Vagina (tissue), 2 donors: ENCODE data around the gene ZRANB3. TPM values are rescaled to one million over a fixed set of nuclear protein-coding genes. Genes with fewer than 3 reads are reported as not detected.

Experiments used
- DNase-seq, 2 donors: peaks; one replicate each; pipeline ENCODE4 v3.0.0-alpha.2; 2017; ENCODE audit errors: extremely low spot score in 2 of 2
- H3K27ac ChIP-seq: fragments of 200-600 bp; sonication (generic); one replicate; pipeline ENCODE4 v1.5.1; 2019
- H3K27me3 ChIP-seq: fragments of 200-600 bp; sonication (generic); one replicate; pipeline ENCODE4 v1.5.1; 2019
- H3K36me3 ChIP-seq, 2 donors: fragments of 200-600 bp; sonication (generic); one replicate each; pipeline ENCODE4 v1.5.1; 2017 to 2019
- H3K4me1 ChIP-seq: fragments of 200-600 bp; sonication (generic); one replicate; pipeline ENCODE4 v1.5.1; 2019
- H3K4me3 ChIP-seq, 2 donors: fragments of 200-600 bp; sonication (generic); 1 replicate in 1 of 2; 2 replicates in 1 of 2; pipeline ENCODE4 v1.5.1; 2016 to 2019
- H3K9me3 ChIP-seq: fragments of 200-600 bp; sonication (generic); one replicate; pipeline ENCODE4 v1.5.1; 2019
- CTCF ChIP-seq, 3 experiments: fragments of 450-650 bp in 2 of 3; fragments of 200-600 bp in 1 of 3; sonication (generic) in 1 of 3; IDR thresholded peaks; one replicate each; pipeline ENCODE4 v1.5.1; 2017 to 2019; ENCODE audit warnings: antibody characterized with exemption in 3 of 3, mild to moderate bottlenecking in 2 of 3, moderate library complexity in 2 of 3
- POLR2A ChIP-seq, 2 donors: fragments of 450-650 bp; IDR thresholded peaks; one replicate each; pipeline ENCODE4 v1.6.1; 2017; ENCODE audit warnings: antibody characterized with exemption in 2 of 2, mild to moderate bottlenecking in 2 of 2, moderate library complexity in 2 of 2
- POLR2AphosphoS5 ChIP-seq, 2 donors: sonication (generic); formaldehyde crosslinking; IDR thresholded peaks; one replicate each; pipeline ENCODE4 v1.9.0; 2017; ENCODE audit warnings: antibody characterized with exemption in 2 of 2, mild to moderate bottlenecking in 2 of 2, low read depth in 1 of 2; ENCODE audit not compliant: insufficient read depth in 1 of 2
- intact Hi-C: fragments of 100-400 bp; cut with DNase I; formaldehyde crosslinking; loops from one replicate; pipeline ENCODE4 v1.15.1; 2023
- total RNA-seq: library from RNA; depleted of rRNA; stranded (reverse); fragments of >200 nt; gene quantifications from one replicate; pipeline ENCODE4 v1.2.3, GENCODE V29; 2016

ZRANB3 gene
- total RNA-seq, 1 donor from 2014 or later = 1.5 TPM

GRCh38 chr2:135494503-135494902 is 36.5 kb downstream of the ZRANB3 start:
- no peaks in the 10 kb centered on the region for H3K9me3 ChIP-seq
- no peaks in the 10 kb centered on the region for H3K36me3 ChIP-seq
- H3K27ac ChIP-seq = no peak overlapping the region
- intact Hi-C loops = no loop called here
- H3K27me3 ChIP-seq = no peaks in the 10 kb centered on the region
- H3K4me1 ChIP-seq = no peaks in the 10 kb centered on the region
- H3K4me3 ChIP-seq = no peak overlapping the region
- no peak for TF ChIP-seq POLR2AphosphoS5 (IDR thresholded peaks at IDR 0.05; ENCODE audit: insufficient read depth in 1 of 2, low read depth in 1 of 2)
- TF ChIP-seq CTCF (IDR thresholded peaks at IDR 0.05) = no peak
- TF ChIP-seq POLR2A (IDR thresholded peaks at IDR 0.05) = no peak
- DNase-seq = no peak

- no peak for DNase-seq
Observed at GRCh38 chr2:135490376-135490775, 40.6 kb downstream of the ZRANB3 start.

GRCh38 chr2:135485441-135485840 is 45.6 kb downstream of the ZRANB3 start:
- no peaks in the 10 kb centered on the region for H3K4me1 ChIP-seq
- no peak for DNase-seq
- H3K4me3 ChIP-seq = no peak overlapping the region
- no peak for TF ChIP-seq CTCF (IDR thresholded peaks at IDR 0.05)
- no peak overlapping the region for H3K27ac ChIP-seq
- no peaks in the 10 kb centered on the region for H3K27me3 ChIP-seq
- H3K36me3 ChIP-seq = no peaks in the 10 kb centered on the region
- intact Hi-C loops = no loop called here
- H3K9me3 ChIP-seq = no peaks in the 10 kb centered on the region

More at GRCh38 chr2:135490376-135490775, 40.6 kb downstream of the ZRANB3 start:
- H3K4me1 ChIP-seq = no peaks in the 10 kb centered on the region
- no peaks in the 10 kb centered on the region for H3K36me3 ChIP-seq
- H3K27ac ChIP-seq = no peak overlapping the region
- TF ChIP-seq POLR2A (IDR thresholded peaks at IDR 0.05) = no peak
- H3K4me3 ChIP-seq = no peak overlapping the region
- no peaks in the 10 kb centered on the region for H3K9me3 ChIP-seq
- no peaks in the 10 kb centered on the region for H3K27me3 ChIP-seq
- intact Hi-C loops = no loop called here

GRCh38 chr2:135475128-135475527 is 55.9 kb downstream of the ZRANB3 start:
- H3K27ac ChIP-seq = no peak overlapping the region
- TF ChIP-seq POLR2AphosphoS5 (IDR thresholded peaks at IDR 0.05; ENCODE audit: insufficient read depth in 1 of 2, low read depth in 1 of 2) (no peak), CTCF (IDR thresholded peaks at IDR 0.05) (no peak), POLR2A (IDR thresholded peaks at IDR 0.05) (no peak)
- H3K4me1 ChIP-seq = no peaks in the 10 kb centered on the region
- no peaks in the 10 kb centered on the region for H3K27me3 ChIP-seq
- no peak overlapping the region for H3K4me3 ChIP-seq
- intact Hi-C loops = no loop called here
- H3K9me3 ChIP-seq = no peaks in the 10 kb centered on the region
- no peak for DNase-seq
- no peaks in the 10 kb centered on the region for H3K36me3 ChIP-seq

- no peak for DNase-seq
- Histone ChIP-seq H3K27me3 (no peaks in the 10 kb centered on the region), H3K4me3 (no peak overlapping the region), H3K9me3 (no peaks in the 10 kb centered on the region), H3K36me3 (no peaks in the 10 kb centered on the region), H3K27ac (no peak overlapping the region), H3K4me1 (no peaks in the 10 kb centered on the region)
- intact Hi-C loops = no loop called here
- TF ChIP-seq POLR2A (IDR thresholded peaks at IDR 0.05) (no peak), CTCF (IDR thresholded peaks at IDR 0.05) (no peak), POLR2AphosphoS5 (IDR thresholded peaks at IDR 0.05; ENCODE audit: insufficient read depth in 1 of 2, low read depth in 1 of 2) (no peak)
Observed at GRCh38 chr2:135473567-135473966, 57.5 kb downstream of the ZRANB3 start.

- TF ChIP-seq CTCF (IDR thresholded peaks at IDR 0.05) (no peak), POLR2A (IDR thresholded peaks at IDR 0.05) (no peak), POLR2AphosphoS5 (IDR thresholded peaks at IDR 0.05; ENCODE audit: insufficient read depth in 1 of 2, low read depth in 1 of 2) (no peak)
- no peak overlapping the region for H3K27ac ChIP-seq
- H3K36me3 ChIP-seq = no peaks in the 10 kb centered on the region
- H3K4me3 ChIP-seq = no peak overlapping the region
- H3K9me3 ChIP-seq = no peaks in the 10 kb centered on the region
- no peak for DNase-seq
- no peaks in the 10 kb centered on the region for H3K4me1 ChIP-seq
- H3K27me3 ChIP-seq = no peaks in the 10 kb centered on the region
- intact Hi-C loops = no loop called here
Observed at GRCh38 chr2:135471106-135471505, 59.9 kb downstream of the ZRANB3 start.
